SK-N-SH (cell line): Measurements from ENCODE around the gene DOCK8.

Experiments
- CTCF ChIP-seq: fragments of 200-600 bp; sonication (generic); IDR thresholded peaks from 2 replicates; pipeline ENCODE4 v1.6.1; 2017; ENCODE audit warnings: antibody characterized with exemption, mild to moderate bottlenecking, moderate library complexity
- EP300 ChIP-seq, 2 experiments: IDR thresholded peaks; 2 replicates each; pipeline versions ENCODE4 v1.4.0 to v1.6.1; 2012; ENCODE audit warnings: borderline replicate concordance in 1 of 2, low read depth in 1 of 2, low read length in 1 of 2
- EZH2phosphoT487 ChIP-seq: fragments of 200-600 bp; sonication (generic); IDR thresholded peaks from 2 replicates; pipeline ENCODE4 v1.6.1; 2017; ENCODE audit warnings: low read depth, mixed run types, mild to moderate bottlenecking, antibody characterized with exemption, moderate library complexity, borderline replicate concordance
- GATA2 ChIP-seq: sonication (generic); formaldehyde crosslinking; IDR thresholded peaks from 2 replicates; pipeline ENCODE4 v1.5.0; 2020; ENCODE audit warnings: mild to moderate bottlenecking, missing genetic modification reagents
- PBX3 ChIP-seq: IDR thresholded peaks from 2 replicates; pipeline ENCODE4; 2012
- TAF1 ChIP-seq: IDR thresholded peaks from 2 replicates; pipeline ENCODE4 v1.6.1; 2012; ENCODE audit warnings: low read depth, mild to moderate bottlenecking, low read length, moderate library complexity, borderline replicate concordance
- TEAD4 ChIP-seq: IDR thresholded peaks from 2 replicates; pipeline ENCODE4 v1.4.0; 2012; ENCODE audit warnings: mild to moderate bottlenecking, borderline replicate concordance; ENCODE audit not compliant: insufficient read depth
- ZBTB33 ChIP-seq: IDR thresholded peaks from 2 replicates; pipeline ENCODE4 v1.4.0; 2012; ENCODE audit warnings: low read depth, borderline replicate concordance

- TF ChIP-seq ZBTB33: no peak
- no peak for TF ChIP-seq CTCF
- TF ChIP-seq TEAD4: no peak
- no peak for TF ChIP-seq GATA2 (CRISPR knock-in tag)
- no peak for TF ChIP-seq PBX3
- TF ChIP-seq EP300 (IDR thresholded peaks at IDR 0.05; ENCODE audit: borderline replicate concordance in 1 of 2, low read depth in 1 of 2, low read length in 1 of 2): no peak
- no peak for TF ChIP-seq TAF1
- no peak for TF ChIP-seq EZH2phosphoT487
These were observed 222.4 kb downstream of the DOCK8 start for GRCh38 chr9:437066-437465.
